HG03460 (cell line): Measurements from ENCODE around the gene INPP5F.

Experiments used
- ATAC-seq: cut with Tn5 transposase; IDR thresholded peaks from one replicate; pipeline ENCODE4 v1.9.1; 2021; ENCODE audit not compliant: unreplicated experiment

The INPP5F gene

GRCh38 chr10:119737823-119738222, 12.0 kb downstream of the INPP5F start:
- ATAC-seq, result no peak

GRCh38 chr10:119738962-119739361, 13.1 kb downstream of the INPP5F start:
- no peak for ATAC-seq

- no peak for ATAC-seq
These were observed 14.2 kb downstream of the INPP5F start for GRCh38 chr10:119740096-119740495.

- ATAC-seq, result no peak
These were observed 17.2 kb downstream of the INPP5F start for GRCh38 chr10:119742947-119743648.

- ATAC-seq, result no peak
These were observed 22.1 kb downstream of the INPP5F start for GRCh38 chr10:119747940-119748339.

GRCh38 chr10:119748871-119749270, 23.0 kb downstream of the INPP5F start:
- ATAC-seq, result no peak

- no peak for ATAC-seq
These were observed 23.6 kb downstream of the INPP5F start for GRCh38 chr10:119749455-119749854.

- peak; percentile 75 for ATAC-seq
These were observed 24.8 kb downstream of the INPP5F start for GRCh38 chr10:119750391-119751230.

GRCh38 chr10:119753309-119753708, 27.5 kb downstream of the INPP5F start:
- no peak for ATAC-seq

GRCh38 chr10:119754085-119754484, 28.2 kb downstream of the INPP5F start:
- ATAC-seq, result no peak

- no peak for ATAC-seq
These were observed 29.1 kb downstream of the INPP5F start for GRCh38 chr10:119754936-119755335.

- ATAC-seq, result no peak
These were observed 29.6 kb downstream of the INPP5F start for GRCh38 chr10:119755446-119755845.

- ATAC-seq, result no peak
These were observed 32.8 kb downstream of the INPP5F start for GRCh38 chr10:119758448-119759195.

- no peak for ATAC-seq
These were observed 34.0 kb downstream of the INPP5F start for GRCh38 chr10:119759832-119760231.

- no peak for ATAC-seq
These were observed 35.3 kb downstream of the INPP5F start for GRCh38 chr10:119761106-119761505.

- no peak for ATAC-seq
These were observed 36.2 kb downstream of the INPP5F start for GRCh38 chr10:119762035-119762434.

- no peak for ATAC-seq
These were observed 37.3 kb downstream of the INPP5F start for GRCh38 chr10:119762805-119763798.

- ATAC-seq, result no peak
These were observed 42.7 kb downstream of the INPP5F start for GRCh38 chr10:119768455-119769094.

GRCh38 chr10:119769886-119770285, 44.0 kb downstream of the INPP5F start:
- ATAC-seq, result no peak

GRCh38 chr10:119770928-119771327, 45.1 kb downstream of the INPP5F start:
- ATAC-seq, result no peak
